Epithelial cell of esophagus (primary cell): ENCODE results near the gene UGP2.
A peak's percentile ranks its signal among the peaks of the same experiment; 100 is the strongest.

Experiments
- DNase-seq: peaks from one replicate; pipeline ENCODE4 v3.0.0; 2010; ENCODE audit warnings: low read depth
- H3K4me3 ChIP-seq: 2 replicates; pipeline ENCODE4 v1.5.1; 2011; ENCODE audit warnings: mild to moderate bottlenecking, low read length, control low read depth
- CTCF ChIP-seq: IDR thresholded peaks from 2 replicates; pipeline ENCODE4 v1.5.1; 2011; ENCODE audit warnings: low read depth, mild to moderate bottlenecking, low read length, control low read depth, inconsistent platforms; ENCODE audit not compliant: insufficient read depth; ENCODE audit errors: missing control alignments

UGP2 gene

DNA sequence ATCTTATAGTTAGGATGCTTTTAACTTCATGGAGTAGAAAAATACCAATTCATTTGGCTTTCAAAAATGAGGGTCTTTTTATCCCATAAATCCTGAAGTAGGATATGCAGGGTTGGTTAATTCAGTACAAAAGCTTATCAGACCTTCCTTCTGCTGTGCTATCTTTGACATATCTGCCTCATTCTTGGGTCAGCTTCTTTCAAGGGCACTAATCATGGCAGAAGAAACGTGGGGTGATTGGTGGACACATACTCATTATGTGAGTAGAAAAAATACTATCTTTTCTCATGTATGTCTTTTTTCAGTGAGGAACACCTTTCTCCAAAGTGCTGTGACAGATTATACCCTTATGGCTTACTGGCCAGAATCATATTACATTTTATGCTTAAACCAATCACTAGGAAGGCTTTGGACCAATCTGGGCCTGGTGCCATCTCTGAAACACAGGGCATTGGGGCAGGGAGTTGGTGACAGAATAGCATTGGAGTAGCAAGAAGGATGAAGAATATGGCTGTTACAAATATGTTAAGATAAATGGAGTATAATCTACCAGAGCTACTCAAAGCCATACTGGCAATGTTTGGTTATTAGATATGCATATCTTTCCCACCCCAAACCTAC lies 10.1 kb downstream of the UGP2 start:
- H3K4me3 ChIP-seq = no peak overlapping the region
- no peak for DNase-seq
- TF ChIP-seq CTCF = no peak

GRCh38 chr2:63853527-63854310 lies 12.0 kb downstream of the UGP2 start:
- TF ChIP-seq CTCF = no peak
- DNase-seq = no peak
- no peak overlapping the region for H3K4me3 ChIP-seq

GRCh38 chr2:63855418-63856302 lies 14.0 kb downstream of the UGP2 start:
- no peak for DNase-seq
- no peak for TF ChIP-seq CTCF
- H3K4me3 ChIP-seq = no peak overlapping the region

DNA sequence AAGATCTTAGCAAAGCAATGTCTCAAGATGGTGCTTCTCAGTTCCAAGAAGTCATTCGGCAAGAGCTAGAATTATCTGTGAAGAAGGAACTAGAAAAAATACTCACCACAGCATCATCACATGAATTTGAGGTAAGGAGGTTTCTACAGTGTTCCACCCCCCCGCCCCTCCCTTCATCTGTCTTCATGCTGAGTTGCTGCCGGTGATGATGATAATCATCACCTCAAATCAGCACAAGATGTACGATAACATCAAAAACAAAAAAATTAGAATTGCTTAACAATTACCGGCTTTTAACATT lies 14.6 kb downstream of the UGP2 start:
- H3K4me3 ChIP-seq = no peak overlapping the region
- no peak for TF ChIP-seq CTCF
- DNase-seq = no peak

- no peak for TF ChIP-seq CTCF
Observed at GRCh38 chr2:63858291-63858690, 16.6 kb downstream of the UGP2 start.

DNA sequence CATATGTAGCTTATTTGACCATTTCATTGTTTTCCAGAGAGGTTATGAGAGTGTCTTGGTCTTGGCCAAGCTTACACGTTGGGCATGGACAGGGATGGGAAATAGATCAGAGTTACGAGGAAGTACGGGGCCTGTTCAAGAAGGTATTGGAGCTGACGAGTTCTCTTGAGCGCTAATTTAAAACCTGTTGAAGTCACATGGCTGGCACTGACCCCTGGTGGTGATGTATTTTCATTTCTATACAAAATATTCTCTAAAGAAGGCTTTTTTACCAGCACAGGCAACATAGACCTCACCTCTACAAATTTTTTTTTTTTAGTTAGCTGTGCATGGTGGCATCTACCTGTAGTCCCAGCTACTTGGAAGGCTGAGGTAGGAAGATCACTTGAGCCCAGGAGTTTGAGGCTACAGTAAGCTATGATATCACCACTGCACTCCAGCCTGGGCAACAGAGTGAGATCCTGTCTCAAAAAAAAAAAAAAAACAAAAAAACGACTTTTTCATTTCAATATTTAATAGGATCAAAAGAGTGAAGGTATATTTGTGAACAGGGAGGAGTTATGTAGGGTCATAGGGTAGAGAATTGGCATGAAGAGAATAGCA lies 19.6 kb downstream of the UGP2 start:
- TF ChIP-seq CTCF = peak; percentile 49
- peak; percentile 72 for DNase-seq
- H3K4me3 ChIP-seq = no peak overlapping the region

More at GRCh38 chr2:63858291-63858690, 16.6 kb downstream of the UGP2 start:
- DNase-seq = no peak
- H3K4me3 ChIP-seq = no peak overlapping the region
